Activated T-cell treated with anti-CD3 and anti-CD28 coated beads, Interleukin-2, amount 50 U/mL, for 4 hours (primary cell): ENCODE measurements around the gene EFCAB8. TPM values are rescaled to one million over a fixed set of nuclear protein-coding genes. Genes with fewer than 3 reads are reported as not detected.

Experiments used
- ATAC-seq, 2 donors: fragments of 200-7000 bp; cut with Tn5 transposase; one replicate each; pipeline ENCODE4 v1.10.0; 2021
- DNase-seq: peaks from one replicate; pipeline ENCODE4 v3.0.0-alpha.2; 2020
- H3K27me3 Mint-ChIP-seq: one replicate; pipeline ENCODE4 v1.8.0; 2021; ENCODE audit warnings: low read depth, mixed read lengths
- H3K36me3 Mint-ChIP-seq: one replicate; pipeline ENCODE4 v1.8.0; 2022; ENCODE audit warnings: mixed read lengths; ENCODE audit not compliant: insufficient read depth
- H3K4me1 Mint-ChIP-seq: one replicate; pipeline ENCODE4 v1.8.0; 2021; ENCODE audit warnings: low read depth, mixed read lengths
- H3K4me3 Mint-ChIP-seq: one replicate; pipeline ENCODE4 v1.8.0; 2021; ENCODE audit warnings: mild to moderate bottlenecking, moderate library complexity, mixed read lengths
- H3K9me3 Mint-ChIP-seq: one replicate; pipeline ENCODE4 v1.8.0; 2021; ENCODE audit warnings: mixed read lengths
- total RNA-seq, 3 donors: library from RNA; stranded (reverse); gene quantifications; one replicate each; pipeline ENCODE4 v1.2.1, GENCODE V29; 2021

The EFCAB8 gene
- total RNA-seq, 3 donors from 2014 or later = 0.25 to 0.40 (median 0.38) TPM

DNA sequence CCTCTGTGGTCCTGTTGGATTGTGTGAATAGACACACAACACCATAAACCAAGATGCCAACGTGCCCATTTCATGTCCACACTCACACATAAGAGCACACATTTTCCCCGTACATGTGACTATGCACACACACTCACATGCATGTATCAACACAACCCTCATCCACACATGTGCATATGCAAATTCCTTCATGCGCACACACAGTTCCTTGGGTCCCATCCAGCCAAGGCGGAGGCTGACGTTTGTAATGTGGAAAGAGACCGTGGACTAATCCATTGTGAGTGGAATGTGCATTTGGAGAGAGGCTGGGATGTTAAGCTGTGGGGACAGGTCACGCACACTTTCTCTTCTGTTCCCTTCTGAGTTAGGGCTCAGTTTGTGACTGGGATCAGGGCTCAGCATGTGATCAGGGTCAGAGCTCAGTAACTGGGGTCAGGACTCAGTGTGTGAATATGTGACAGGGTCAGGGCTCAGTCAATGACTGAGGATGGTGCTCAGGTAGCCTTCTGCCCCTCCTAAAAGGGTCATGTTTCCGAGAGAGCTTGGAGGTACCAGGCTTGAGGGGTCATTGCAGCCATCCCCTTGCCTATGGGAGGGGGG, 148.2 kb downstream of the EFCAB8 start:
- no peak overlapping the region for H3K4me3 Mint-ChIP-seq
- H3K4me1 Mint-ChIP-seq = peaks cover 8% of the 10 kb centered on the region
- H3K36me3 Mint-ChIP-seq = peaks cover 2% of the 10 kb centered on the region
- no peak for ATAC-seq
- no peaks in the 10 kb centered on the region for H3K27me3 Mint-ChIP-seq
- peaks cover 5% of the 10 kb centered on the region for H3K9me3 Mint-ChIP-seq
- no peak for DNase-seq

DNA sequence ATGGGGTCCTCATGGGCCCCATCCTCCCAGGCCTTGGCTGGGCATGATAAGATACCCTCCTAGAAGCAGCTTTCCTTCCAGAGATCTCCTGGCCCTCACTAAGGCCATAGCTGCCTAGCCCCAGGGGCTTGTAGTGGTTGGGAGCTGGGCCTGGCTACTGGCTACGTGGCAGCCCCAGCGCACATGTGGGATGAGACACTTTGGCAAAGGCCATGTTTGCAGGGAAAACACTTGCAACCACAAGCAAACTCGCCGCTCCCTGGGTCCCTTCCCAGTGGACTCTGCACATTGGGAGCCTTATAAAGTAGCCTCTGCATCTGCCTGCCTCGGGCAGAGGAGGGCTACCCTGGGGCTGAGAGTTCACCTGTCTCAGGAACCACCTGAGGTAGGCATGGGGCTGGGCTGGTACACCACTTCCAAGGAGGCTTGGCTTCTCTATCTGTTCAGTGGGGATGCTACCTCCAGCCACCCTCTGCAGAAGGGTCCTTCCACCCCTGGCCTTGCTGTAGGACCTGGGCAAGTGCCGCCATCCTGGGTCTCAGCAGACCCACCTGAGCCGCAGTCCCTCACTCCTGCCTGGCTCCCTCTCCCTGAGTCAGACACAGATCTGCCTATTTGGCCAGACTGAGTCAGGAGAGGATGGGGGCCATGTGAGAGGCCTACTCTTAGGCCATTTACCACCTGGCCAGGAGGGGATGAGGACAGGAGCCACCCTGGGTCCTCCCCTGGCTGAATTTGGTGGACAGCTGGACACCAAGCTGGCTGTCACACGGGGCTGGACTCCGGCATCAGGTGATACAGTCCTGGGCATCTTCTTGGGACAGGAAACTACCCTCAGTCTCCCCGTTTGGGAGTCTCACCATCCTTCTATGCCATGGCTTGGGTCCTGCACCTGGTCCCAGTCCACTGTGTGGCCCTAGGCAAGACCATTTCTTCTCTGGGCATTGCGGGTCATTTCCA, 148.9 kb downstream of the EFCAB8 start, which contains the start of gene BPIFB2:
Gene BPIFB2 (plus strand): TSS at position 329 of the 960 bp plus-strand sequence. CDS start 871 bp downstream, outside the sequence.
- Mint-ChIP-seq H3K4me3 (no peak within 1 kb of the TSS), H3K27me3 (no peaks in the 10 kb centered on the region)

DNA sequence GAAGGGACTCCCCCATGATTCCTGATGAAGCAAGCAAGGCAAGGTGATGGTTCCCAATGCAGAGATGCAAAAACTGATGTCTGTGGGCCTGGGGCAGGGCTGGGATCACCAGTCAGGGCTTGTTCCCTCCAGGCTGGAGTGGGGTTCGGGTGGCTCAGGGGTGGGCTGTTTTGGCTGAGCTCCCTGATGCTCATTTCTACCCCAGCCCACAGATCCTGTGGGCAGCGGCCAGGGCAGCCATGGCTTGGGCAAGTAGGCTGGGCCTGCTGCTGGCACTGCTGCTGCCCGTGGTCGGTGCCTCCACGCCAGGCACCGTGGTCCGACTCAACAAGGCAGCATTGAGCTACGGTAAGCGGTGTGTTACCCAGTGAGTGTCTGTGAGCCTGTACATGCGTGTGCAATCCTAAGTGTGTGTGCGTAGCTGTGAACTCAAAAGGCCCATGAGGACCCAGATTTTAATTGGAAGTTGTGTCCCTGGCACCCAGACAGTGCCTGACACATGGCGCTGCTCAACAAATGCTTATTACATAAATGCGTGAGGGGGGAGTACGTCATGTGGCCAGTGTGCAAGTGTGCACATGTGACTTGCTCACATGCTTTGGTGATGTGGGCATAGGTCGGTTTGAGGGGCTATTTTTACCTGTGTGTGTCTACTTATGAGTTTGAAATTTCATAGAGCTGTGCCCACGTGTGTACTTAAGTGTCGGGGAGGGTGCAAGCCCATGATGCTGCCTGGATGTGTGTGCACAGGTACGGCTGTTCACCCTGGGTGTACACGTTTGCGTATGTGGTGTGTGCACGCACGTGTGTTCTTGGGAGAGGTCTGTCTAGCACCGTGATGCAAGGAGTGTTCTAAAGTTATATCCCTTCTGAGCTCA, 149.9 kb downstream of the EFCAB8 start:
- H3K9me3 Mint-ChIP-seq = peaks cover 5% of the 10 kb centered on the region
- no peaks in the 10 kb centered on the region for H3K27me3 Mint-ChIP-seq
- peaks cover 6% of the 10 kb centered on the region for H3K4me1 Mint-ChIP-seq
- peaks cover 2% of the 10 kb centered on the region for H3K36me3 Mint-ChIP-seq
- ATAC-seq (no peak), DNase-seq (no peak)
- no peak overlapping the region for H3K4me3 Mint-ChIP-seq

More for the DNA sequence above, 148.9 kb downstream of the EFCAB8 start, which contains the start of gene BPIFB2:
- peaks cover 2% of the 10 kb centered on the region for H3K36me3 Mint-ChIP-seq
- no peak for DNase-seq
- H3K4me1 Mint-ChIP-seq = peaks cover 6% of the 10 kb centered on the region
- ATAC-seq = no peak
- H3K9me3 Mint-ChIP-seq = peaks cover 5% of the 10 kb centered on the region

DNA sequence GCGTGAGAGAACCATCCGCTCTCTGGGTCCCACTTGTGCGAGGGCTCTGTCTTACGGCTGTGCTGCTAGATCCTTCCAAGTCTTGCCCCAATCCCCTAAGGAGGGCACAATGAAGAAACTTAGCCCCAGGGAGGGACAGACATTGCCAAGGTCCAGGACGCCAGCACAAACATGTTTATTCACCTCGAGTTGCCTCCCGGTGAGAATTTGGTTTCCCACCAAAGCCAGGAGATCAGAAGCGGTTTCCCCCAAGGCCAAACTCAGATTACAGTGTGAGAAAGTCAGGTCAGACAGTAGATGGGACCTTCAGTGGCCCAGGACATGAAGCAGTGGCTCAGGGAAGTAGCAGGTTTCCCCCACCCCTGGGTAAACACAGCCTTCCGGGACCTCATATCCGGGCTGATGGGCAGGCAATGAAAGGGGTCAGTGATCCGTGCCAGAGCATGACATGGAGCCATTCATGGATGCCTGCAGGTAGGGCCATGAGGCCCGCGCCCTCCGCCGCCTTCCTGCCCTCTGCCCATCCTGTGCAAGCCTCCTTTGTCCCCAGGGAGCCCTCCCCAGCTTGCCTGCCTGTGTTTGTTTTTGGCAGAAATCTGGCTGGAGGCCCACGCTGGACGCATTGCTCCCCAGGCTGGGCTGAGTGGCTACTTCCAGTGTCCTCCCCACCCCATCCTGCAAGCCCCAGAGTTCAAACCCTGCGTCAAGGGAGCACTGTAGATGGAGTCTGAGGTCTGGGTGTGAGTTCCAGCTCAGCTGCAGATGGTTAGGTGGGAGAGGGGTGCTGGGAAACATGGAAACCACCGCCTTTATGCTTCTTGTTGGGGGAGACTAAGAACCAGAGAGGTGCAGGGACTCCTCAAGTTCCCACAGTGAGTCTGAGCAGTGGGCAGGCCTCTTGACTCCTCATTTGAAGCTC, 150.8 kb downstream of the EFCAB8 start:
- peaks cover 5% of the 10 kb centered on the region for H3K4me1 Mint-ChIP-seq
- no peak for ATAC-seq
- peaks cover 2% of the 10 kb centered on the region for H3K36me3 Mint-ChIP-seq
- no peak overlapping the region for H3K4me3 Mint-ChIP-seq
- H3K27me3 Mint-ChIP-seq = no peaks in the 10 kb centered on the region
- DNase-seq = no peak
- H3K9me3 Mint-ChIP-seq = peaks cover 5% of the 10 kb centered on the region

DNA sequence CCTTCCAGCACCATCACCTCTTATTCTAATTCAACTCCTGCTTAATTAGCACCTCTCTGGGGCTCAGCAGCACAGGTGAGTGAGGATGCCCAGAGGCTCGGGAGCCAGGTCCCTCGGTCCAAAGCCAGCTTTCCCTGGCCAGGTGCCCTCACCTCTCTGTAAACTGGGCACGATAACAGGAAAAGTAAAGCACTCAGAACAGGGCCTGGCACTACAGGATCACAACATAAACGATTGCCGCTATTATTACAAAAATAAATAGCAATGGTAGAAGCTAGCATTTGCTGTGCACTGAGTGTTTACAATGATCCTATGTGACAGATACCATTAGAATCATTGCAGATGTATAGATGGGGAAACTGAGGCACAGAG, 151.4 kb downstream of the EFCAB8 start:
- Mint-ChIP-seq H3K36me3 (peaks cover 2% of the 10 kb centered on the region), H3K4me3 (no peak overlapping the region), H3K27me3 (no peaks in the 10 kb centered on the region), H3K9me3 (peaks cover 4% of the 10 kb centered on the region), H3K4me1 (peaks cover 3% of the 10 kb centered on the region)
- ATAC-seq (no peak), DNase-seq (no peak)

DNA sequence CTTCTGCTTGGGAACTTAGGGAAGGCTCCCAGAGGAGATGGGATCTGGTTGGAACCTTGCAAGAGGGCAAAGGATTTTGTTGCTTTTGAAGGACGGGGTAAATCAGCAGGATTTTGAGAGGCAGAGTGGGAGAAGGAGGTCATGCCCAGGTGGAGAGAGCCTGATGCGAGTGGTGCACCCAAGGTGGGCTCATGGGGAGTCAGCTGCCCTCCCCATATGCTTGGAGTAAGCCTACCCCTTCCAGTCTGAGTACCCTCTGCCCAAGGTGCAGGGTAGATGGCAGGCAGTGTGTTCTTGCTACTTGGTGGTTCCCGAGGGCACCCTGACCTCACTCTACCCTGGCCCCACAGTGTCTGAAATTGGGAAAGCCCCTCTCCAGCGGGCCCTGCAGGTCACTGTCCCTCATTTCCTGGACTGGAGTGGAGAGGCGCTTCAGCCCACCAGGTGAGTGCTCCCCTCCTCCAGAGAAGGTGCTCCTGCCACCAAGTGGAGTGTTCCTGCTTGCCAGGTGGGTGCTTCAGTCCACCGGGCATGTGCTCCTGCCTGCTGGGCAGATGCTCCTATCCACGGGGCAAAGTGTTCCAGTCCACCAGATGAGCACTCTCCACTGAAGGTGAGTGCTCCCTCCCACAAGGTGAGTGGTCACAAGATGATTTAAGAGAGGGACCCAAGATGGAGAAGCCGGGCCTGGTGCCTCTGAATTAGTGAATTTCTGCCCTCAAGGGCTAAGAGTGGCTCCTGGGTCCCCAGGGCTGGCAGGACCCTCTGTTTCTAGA, 152.1 kb downstream of the EFCAB8 start:
- no peak overlapping the region for H3K4me3 Mint-ChIP-seq
- DNase-seq = no peak
- no peaks in the 10 kb centered on the region for H3K9me3 Mint-ChIP-seq
- H3K36me3 Mint-ChIP-seq = no peaks in the 10 kb centered on the region
- no peaks in the 10 kb centered on the region for H3K27me3 Mint-ChIP-seq
- no peaks in the 10 kb centered on the region for H3K4me1 Mint-ChIP-seq
- no peak for ATAC-seq

Other genes starting within 250 kb of the EFCAB8 start
- not detected for gene C20orf203, start 185.0 kb upstream of the EFCAB8 start, total RNA-seq
- gene COMMD7, start 115.5 kb upstream of the EFCAB8 start, total RNA-seq = 10 to 100 TPM; 23.3 to 27.5 (median 25.7) TPM
- 1 to 10 TPM in 1 of 3 donors, under 1 TPM in 2; 0.63 to 1.0 (median 0.63) TPM for gene DNMT3B, start 96.5 kb upstream of the EFCAB8 start, total RNA-seq
- gene MAPRE1, start 39.0 kb upstream of the EFCAB8 start, total RNA-seq = 100 to 1,000 TPM; 162 to 177 (median 169) TPM
- gene SUN5, start 145.5 kb downstream of the EFCAB8 start, total RNA-seq = not detected
- under 1 TPM in 1 of 3 donors, not detected in 2; 0.11 TPM for gene BPIFB2, start 148.8 kb downstream of the EFCAB8 start, total RNA-seq
- gene BPIFB6, start 172.7 kb downstream of the EFCAB8 start, total RNA-seq = not detected
- gene BPIFB3, start 195.0 kb downstream of the EFCAB8 start, total RNA-seq = not detected
- not detected for gene BPIFB4, start 220.7 kb downstream of the EFCAB8 start, total RNA-seq